HPDE6-E6E7 (cell line): ENCODE results near the gene RAD51AP2.
"Not testable (repeated sequence)": the region's sequence is repeated elsewhere in the genome, so short reads cannot be mapped to it uniquely, and the experiment has no call there.

Experiments used
- DNase-seq: peaks from one replicate; pipeline ENCODE4 v3.0.0; 2011; ENCODE audit warnings: missing footprints; ENCODE audit errors: extremely low spot score

The RAD51AP2 gene

DNA sequence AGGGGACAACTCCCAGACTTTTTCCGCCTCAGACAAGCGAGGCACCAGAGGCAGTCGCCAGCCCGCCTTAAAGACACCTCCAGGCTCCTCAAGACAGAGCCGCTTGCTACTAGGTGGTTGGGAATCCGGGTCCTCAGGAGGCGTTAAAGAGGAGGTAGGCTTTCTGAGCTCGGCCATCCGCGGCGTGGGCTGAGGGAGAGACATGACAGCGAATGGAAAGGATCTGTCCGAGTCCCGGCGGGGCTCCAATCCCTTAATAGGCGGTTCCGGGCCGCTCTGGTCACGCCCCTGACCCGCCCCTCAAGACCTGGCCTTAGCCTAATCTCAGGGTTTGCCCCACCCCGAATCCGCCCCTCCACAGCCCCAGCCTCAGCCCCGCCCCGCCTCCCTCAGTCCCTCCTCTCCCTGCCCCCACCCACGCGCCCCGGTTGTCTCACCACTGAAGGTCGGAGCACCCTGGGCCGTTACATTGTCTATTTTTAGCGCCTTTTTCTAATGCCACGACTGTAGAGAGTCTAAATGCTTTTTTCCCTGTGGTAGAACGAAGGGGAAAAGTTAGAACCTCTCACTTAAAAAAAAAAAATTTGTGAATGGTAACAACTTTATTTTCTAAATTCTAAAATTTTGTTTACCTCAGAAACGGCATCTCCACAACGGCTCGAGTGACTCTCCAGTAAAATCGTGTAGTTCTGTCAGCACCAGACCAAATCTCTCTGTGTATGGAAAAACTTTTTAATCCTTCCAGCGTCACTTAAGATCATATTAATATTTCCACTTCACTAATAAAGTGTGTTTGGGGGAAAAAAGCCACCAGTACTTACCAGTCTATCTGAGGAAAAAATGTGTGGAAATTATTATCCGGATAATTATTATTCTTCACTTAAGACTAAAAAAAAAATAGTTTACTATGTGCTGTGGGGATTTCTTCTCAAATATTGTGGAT lies at the start of gene RAD51AP2:
RAD51AP2 (minus strand) TSS at position 229 of the 943 bp plus-strand sequence; CDS start at position 204, 25 bp downstream.
- DNase-seq = peak; percentile 76

GRCh38 chr2:17565726-17566125 lies 47.5 kb upstream of the RAD51AP2 start:
- DNase-seq = not testable (repeated sequence)

- no peak for DNase-seq
Measured at GRCh38 chr2:17558878-17559277, 40.6 kb upstream of the RAD51AP2 start.

DNA sequence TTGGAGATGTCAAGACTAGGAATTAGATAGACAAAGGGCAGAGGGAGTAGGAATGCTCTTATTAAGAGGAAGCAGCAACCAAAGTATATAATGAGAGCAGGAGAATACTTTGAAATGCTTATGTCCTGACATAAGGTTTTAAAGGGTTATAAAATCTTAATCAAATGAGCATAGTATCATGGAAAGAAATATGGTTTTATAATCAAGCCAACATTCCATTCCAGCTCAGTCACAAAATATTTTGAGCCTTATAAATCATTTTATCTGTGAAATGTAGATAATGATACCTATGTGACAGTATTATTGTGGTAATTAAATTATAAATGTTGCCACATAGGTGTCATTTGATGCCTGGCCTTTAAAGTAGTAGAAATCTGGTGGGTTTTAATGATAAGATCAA lies 39.8 kb upstream of the RAD51AP2 start:
- DNase-seq = no peak

GRCh38 chr2:17557596-17557995 lies 39.4 kb upstream of the RAD51AP2 start:
- DNase-seq = no peak

DNA sequence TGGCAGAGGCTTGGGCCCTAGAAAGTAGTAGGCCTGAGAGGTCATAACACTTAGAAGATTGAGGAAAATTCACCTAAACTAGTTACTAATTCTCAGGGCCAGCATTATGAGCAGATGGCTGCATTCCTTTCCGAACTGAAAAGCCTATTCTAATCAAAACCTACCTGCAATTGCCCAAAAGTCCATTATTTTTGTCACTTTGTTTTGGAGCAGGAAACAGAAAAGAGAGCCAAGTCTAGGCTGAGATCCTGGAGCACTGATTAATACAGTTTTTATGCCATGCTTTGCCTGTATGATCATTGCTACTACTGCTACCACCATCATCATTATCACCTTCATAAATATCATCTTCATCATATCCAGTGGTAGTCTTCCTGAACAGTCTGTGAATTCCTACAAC lies 36.9 kb upstream of the RAD51AP2 start:
- no peak for DNase-seq

- DNase-seq = no peak
Measured at GRCh38 chr2:17550907-17551306, 32.7 kb upstream of the RAD51AP2 start.

DNA sequence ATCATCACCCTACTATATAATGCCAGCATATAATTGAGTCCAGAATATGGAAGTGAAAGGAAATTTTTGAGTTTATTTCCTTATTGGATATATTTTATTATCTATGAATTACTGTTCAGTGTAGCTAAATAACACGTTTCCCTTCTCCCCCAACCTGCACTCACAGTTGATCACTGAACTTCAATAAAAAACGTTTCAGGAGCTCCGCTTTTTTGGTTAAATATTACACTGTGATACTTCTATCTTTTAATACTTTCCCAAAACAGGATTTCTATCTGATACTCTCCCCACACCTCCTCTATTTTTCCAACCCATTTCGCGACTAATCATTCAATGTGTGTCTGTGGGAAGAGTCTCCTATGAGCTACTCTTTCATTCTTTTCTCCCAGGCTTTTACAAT lies 29.5 kb upstream of the RAD51AP2 start:
- DNase-seq = no peak

GRCh38 chr2:17547237-17547636 lies 29.0 kb upstream of the RAD51AP2 start:
- no peak for DNase-seq

DNA sequence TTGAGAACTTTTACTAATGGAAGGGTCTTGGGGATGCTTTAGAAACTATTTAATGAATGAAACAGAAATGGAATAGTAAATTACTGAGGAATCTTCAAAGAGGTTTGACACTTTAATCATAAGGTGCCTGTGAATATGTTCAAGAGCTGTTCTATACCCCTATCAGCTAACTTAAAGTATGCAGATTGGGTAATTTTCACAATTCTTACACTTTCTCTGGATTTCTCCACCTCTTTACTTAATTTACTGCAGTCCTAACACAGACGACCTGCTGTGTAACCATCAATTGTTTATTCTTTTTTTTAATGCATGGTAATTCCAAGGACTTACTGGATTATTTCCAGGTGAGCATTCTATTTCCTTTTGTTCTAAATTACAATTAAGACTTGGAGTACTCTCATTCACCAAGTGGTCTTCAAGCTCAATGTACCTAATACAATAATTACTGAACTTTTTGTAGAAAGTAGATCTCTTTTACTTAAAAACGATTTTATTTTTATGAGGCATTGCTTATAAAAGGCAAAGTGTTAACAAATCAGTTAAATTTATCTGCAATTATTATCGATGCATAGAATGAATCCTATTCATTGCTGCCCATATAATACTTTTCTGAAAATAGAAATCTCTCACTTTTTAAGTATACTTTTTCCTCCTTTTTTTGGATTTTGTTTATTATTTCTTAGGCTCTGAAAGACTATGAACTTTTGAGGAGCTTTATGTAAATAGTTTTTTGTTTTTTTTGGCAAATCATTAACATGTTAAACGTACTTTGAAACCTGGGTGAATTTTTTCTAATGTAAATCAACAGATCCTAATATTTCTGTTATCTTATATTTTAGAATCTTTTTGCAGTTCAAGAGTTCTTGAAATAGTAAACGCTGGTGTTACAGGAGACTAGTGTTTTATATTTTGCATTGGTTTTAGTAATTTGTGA lies 27.7 kb upstream of the RAD51AP2 start:
- DNase-seq = no peak

- DNase-seq = no peak
Measured at GRCh38 chr2:17544256-17544655, 26.0 kb upstream of the RAD51AP2 start.

DNA sequence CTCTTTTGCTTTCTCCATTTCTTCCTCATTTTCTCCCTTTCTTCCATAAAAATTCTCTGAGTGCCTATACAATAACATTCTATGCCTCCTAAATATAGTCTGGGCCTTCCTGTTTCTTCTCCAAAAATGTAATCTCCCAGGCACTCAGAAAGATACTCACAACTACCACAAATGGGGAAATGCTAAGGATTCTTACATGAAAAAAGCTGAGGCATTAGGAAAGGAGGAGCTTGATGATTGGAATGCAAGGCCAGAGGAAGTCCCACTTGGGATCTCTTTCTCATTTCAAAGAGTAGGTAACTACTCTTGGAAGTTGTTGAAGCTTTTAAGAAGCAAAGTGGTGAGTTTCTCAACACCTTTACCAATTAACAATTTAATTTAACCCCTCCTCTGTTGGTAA lies 25.6 kb upstream of the RAD51AP2 start:
- no peak for DNase-seq

GRCh38 chr2:17543131-17543660 lies 25.0 kb upstream of the RAD51AP2 start:
- DNase-seq = no peak

DNA sequence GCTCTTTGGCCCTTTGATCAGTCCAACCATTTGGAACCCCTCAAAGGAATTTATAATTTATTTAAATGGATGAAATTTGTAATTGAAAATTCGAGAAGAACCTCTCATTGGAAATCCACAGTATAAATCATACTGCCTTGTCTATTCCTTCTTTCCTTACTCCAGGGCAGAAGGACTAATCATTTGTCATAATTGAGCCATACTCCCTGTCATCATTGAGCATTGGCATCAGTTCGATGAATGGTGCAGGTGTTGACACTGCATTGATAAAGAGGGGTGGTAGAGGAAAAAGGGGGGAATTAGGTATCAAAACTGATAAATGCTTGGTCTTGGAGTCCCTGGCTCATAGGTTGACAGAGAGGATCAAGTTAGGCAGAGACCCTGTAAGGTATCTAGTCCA lies 24.2 kb upstream of the RAD51AP2 start:
- DNase-seq = no peak

DNA sequence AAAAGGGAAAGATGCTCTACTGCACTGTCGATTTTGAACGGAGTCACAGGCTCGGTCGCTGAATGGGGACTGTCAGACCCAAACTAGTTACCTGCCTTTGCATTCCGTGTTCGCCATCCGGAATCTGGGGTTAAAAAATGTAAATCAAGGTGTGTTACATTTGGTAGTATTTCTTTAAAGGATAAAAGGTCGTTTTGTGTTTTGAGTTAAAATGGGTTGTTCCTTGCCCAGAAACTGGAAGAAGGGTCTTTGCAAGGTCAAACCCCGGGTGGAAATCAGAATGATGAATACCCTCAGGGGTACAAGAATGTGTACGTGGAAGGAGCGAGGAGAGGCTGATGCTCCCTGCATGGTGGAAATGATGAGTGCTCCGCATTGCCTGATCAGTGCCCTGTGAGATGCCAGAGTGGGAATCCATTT lies 23.3 kb upstream of the RAD51AP2 start:
- DNase-seq = no peak

DNA sequence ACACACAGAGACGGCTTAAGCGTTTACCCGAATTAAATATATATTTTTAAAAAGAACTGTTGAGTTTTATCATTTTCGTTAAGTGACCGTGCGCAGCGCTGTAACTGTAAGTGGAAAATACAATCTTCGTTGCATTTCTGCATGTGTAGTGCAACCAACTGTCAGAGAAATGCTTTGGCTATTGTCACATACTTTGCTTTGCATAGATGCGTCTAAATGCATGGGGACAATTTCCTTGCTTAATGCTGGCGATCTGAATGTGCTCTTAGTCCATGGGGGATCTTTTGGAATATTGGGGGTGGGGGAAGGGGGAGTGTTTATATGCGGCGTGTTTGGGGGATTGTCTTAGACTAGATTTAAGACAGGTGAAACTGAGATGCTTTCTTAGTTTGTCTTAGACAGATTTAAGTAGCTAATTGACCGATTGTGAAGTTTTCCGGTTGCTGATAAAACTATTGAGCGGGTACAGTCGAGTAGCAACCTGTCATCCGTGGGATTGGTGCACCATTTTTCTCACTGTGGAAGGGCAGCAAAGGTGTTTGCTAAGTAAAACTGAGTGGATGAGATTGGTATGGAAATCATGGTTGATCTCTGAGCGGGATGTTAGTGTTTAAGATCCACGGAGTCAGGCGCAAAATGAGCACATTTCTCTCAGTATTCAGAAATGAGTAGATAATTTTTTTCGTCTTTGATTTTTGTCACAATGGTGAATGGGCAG lies 22.7 kb upstream of the RAD51AP2 start:
- no peak for DNase-seq

- peak; percentile 79 for DNase-seq
Measured at GRCh38 chr2:17540093-17540812, 22.0 kb upstream of the RAD51AP2 start, which contains the start of gene VSNL1. Gene VSNL1 (plus strand): TSS chr2:17540696. CDS start chr2:17592075, 51,379 bp downstream.

GRCh38 chr2:17539611-17540092 lies 21.4 kb upstream of the RAD51AP2 start:
- DNase-seq = no peak

DNA sequence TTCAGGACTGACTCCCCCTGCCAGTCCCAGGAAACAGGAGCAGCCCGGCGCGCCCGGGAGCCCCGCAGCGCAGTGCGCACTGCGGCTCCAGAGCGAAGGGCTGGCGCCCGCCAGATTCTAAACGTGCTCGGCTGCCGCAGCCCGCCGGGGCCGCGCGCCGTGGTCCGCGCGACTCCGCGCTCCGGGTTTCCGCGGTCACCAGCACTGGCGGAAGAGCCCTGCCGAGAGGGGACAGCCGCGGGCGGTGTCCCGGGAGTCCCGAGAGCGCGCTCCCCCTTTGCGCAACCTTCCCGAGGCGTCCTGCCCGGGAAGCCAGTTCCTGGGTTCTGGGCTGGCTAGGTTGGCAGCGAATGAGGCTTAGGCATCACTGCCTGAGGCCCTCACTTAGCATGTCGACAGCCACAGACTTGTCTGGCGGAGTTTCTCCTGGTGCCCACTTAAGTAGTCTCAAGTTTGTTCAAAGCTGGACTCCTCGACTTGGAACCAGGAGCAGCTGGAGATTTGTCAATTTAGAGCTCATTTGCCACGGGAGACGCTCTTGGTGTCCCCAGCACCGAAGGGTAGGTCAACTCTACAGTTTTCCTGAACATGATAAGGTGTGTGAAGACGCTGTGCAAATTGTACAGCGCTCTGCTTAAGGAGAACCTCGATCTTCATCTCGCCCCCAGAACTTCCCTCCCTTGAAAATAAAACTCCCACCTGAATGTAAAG lies 20.8 kb upstream of the RAD51AP2 start:
- peak; percentile 58 for DNase-seq
